ENCODE results near the gene LGALS3BP. TPM values are rescaled to one million over a fixed set of nuclear protein-coding genes. Genes with fewer than 3 reads are reported as not detected.

The LGALS3BP gene
- total and polyA plus RNA-seq, 2 of the 13 experiments (the other 11 are each of a cell fraction or from before 2014, with no cell fraction given) = 137 to 332 TPM

- TF ChIP-seq ZBED4 (CRISPR knock-in tag; IDR thresholded peaks at IDR 0.05; ENCODE audit: borderline replicate concordance) (no peak), RNF219 (CRISPR knock-in tag; IDR thresholded peaks at IDR 0.05) (no peak), SKIL (CRISPR knock-in tag; IDR thresholded peaks at IDR 0.05; ENCODE audit: borderline replicate concordance) (no peak), ZSCAN5A (CRISPR knock-in tag; IDR thresholded peaks at IDR 0.05; ENCODE audit: borderline replicate concordance) (no peak), ZNF7 (CRISPR knock-in tag; IDR thresholded peaks at IDR 0.05) (no peak), AHDC1 (CRISPR knock-in tag; IDR thresholded peaks at IDR 0.05; ENCODE audit: borderline replicate concordance) (0 out of 2 replicates have a peak, but pooled peaks have one; percentile 37), ZNF879 (CRISPR knock-in tag; IDR thresholded peaks at IDR 0.05) (no peak), ZNF510 (CRISPR knock-in tag; IDR thresholded peaks at IDR 0.05; ENCODE audit: low read depth) (no peak), ZFY (CRISPR knock-in tag; IDR thresholded peaks at IDR 0.05) (peak; percentile 18; the same call in 1 of the 2 replicates), ZNF644 (CRISPR knock-in tag; IDR thresholded peaks at IDR 0.05; ENCODE audit: low read depth) (no peak), GFI1 (CRISPR knock-in tag; IDR thresholded peaks at IDR 0.05; ENCODE audit: borderline replicate concordance) (peak; percentile 74), RELA (CRISPR knock-in tag; IDR thresholded peaks at IDR 0.05) (no peak)
Observed at GRCh38 chr17:78951967-78952551, 27.7 kb downstream of the LGALS3BP start (continued).

All from HepG2 (cell line).